ENCODE measurements around the gene COX6A2. TPM values are rescaled to one million over a fixed set of nuclear protein-coding genes. Genes with fewer than 3 reads are reported as not detected.

Gene COX6A2
- total RNA-seq, 6 experiments from 2014 or later: not detected

GRCh38 chr16:31411024-31411844, 16.9 kb downstream of the COX6A2 start:
- no peak for DNase-seq
- peaks cover 19% of the 10 kb centered on the region for H3K4me1 Mint-ChIP-seq (ENCODE audit: low read depth)
- H3K36me3 Mint-ChIP-seq (ENCODE audit: low read depth): no peaks in the 10 kb centered on the region
- TF ChIP-seq CTCF (IDR thresholded peaks at IDR 0.05): no peak
- H3K27me3 Mint-ChIP-seq (ENCODE audit: insufficient read depth): peaks cover 43% of the 10 kb centered on the region
- no peak overlapping the region for H3K4me3 Mint-ChIP-seq
- H3K27ac Mint-ChIP-seq: no peak overlapping the region
- no peaks in the 10 kb centered on the region for H3K9me3 Mint-ChIP-seq

- Mint-ChIP-seq H3K27ac (no peak overlapping the region), H3K4me3 (no peak overlapping the region), H3K9me3 (no peaks in the 10 kb centered on the region), H3K27me3 (ENCODE audit: insufficient read depth) (peaks cover 34% of the 10 kb centered on the region), H3K4me1 (ENCODE audit: low read depth) (peaks cover 19% of the 10 kb centered on the region), H3K36me3 (ENCODE audit: low read depth) (no peaks in the 10 kb centered on the region)
- TF ChIP-seq CTCF (IDR thresholded peaks at IDR 0.05): no peak
- no peak for DNase-seq
Observed at GRCh38 chr16:31410082-31410481, 18.1 kb downstream of the COX6A2 start.

- DNase-seq: peak; percentile 56
- Mint-ChIP-seq H3K9me3 (no peaks in the 10 kb centered on the region), H3K4me1 (ENCODE audit: low read depth) (peaks cover 21% of the 10 kb centered on the region), H3K4me3 (no peak overlapping the region), H3K27ac (no peak overlapping the region), H3K36me3 (ENCODE audit: low read depth) (no peaks in the 10 kb centered on the region), H3K27me3 (ENCODE audit: insufficient read depth) (peaks cover 32% of the 10 kb centered on the region)
- no peak for TF ChIP-seq CTCF (IDR thresholded peaks at IDR 0.05)
Observed at GRCh38 chr16:31409433-31409832, 18.7 kb downstream of the COX6A2 start.

- Mint-ChIP-seq H3K27ac (no peak overlapping the region), H3K4me1 (ENCODE audit: low read depth) (peaks cover 41% of the 10 kb centered on the region), H3K9me3 (no peaks in the 10 kb centered on the region), H3K4me3 (no peak overlapping the region), H3K27me3 (ENCODE audit: insufficient read depth) (peaks cover 18% of the 10 kb centered on the region), H3K36me3 (ENCODE audit: low read depth) (no peaks in the 10 kb centered on the region)
- DNase-seq: no peak
- no peak for TF ChIP-seq CTCF (IDR thresholded peaks at IDR 0.05)
Observed at GRCh38 chr16:31407406-31407805, 20.8 kb downstream of the COX6A2 start.

GRCh38 chr16:31404353-31405064, 23.7 kb downstream of the COX6A2 start:
- H3K4me1 Mint-ChIP-seq (ENCODE audit: low read depth): peaks cover 35% of the 10 kb centered on the region
- H3K4me3 Mint-ChIP-seq: peak overlapping the region; percentile 88
- peaks cover 6% of the 10 kb centered on the region for H3K9me3 Mint-ChIP-seq
- TF ChIP-seq CTCF (IDR thresholded peaks at IDR 0.05): no peak
- H3K36me3 Mint-ChIP-seq (ENCODE audit: low read depth): peaks cover 8% of the 10 kb centered on the region
- H3K27me3 Mint-ChIP-seq (ENCODE audit: insufficient read depth): peaks cover 14% of the 10 kb centered on the region
- no peak for DNase-seq
- peak overlapping the region; percentile 26; the same call in 1 of the 2 replicates for H3K27ac Mint-ChIP-seq
